ENCODE data around the gene INPP5J. TPM values are rescaled to one million over a fixed set of nuclear protein-coding genes. Genes with fewer than 3 reads are reported as not detected.

Gene INPP5J
- total RNA-seq, 1 experiment from 2014 or later: 6.2 TPM

- no peak for TF ChIP-seq ATF6 (CRISPR knock-in tag; IDR thresholded peaks at IDR 0.05)
- no peak for TF ChIP-seq GRHL2 (CRISPR knock-in tag; IDR thresholded peaks at IDR 0.05; ENCODE audit: insufficient replicate concordance, severe bottlenecking)
- no peak for TF ChIP-seq FOXP4 (CRISPR knock-in tag; IDR thresholded peaks at IDR 0.05)
- 0 out of 2 replicates have a peak, but pooled peaks have one; percentile 45 for TF ChIP-seq ETV6 (CRISPR knock-in tag; IDR thresholded peaks at IDR 0.05)
- no peak for TF ChIP-seq NR3C1 (CRISPR knock-in tag; conservative IDR thresholded peaks at IDR 0.05; ENCODE audit: low read depth)
- no peak for TF ChIP-seq CDX4 (CRISPR knock-in tag; IDR thresholded peaks at IDR 0.05; ENCODE audit: borderline replicate concordance)
- no peak for TF ChIP-seq RELA (CRISPR knock-in tag; IDR thresholded peaks at IDR 0.05; ENCODE audit: borderline replicate concordance)
- no peak for TF ChIP-seq AFF4 (CRISPR knock-in tag; IDR thresholded peaks at IDR 0.05; ENCODE audit: borderline replicate concordance)
- no peak for TF ChIP-seq ZNF121 (CRISPR knock-in tag; IDR thresholded peaks at IDR 0.05)
- 0 out of 2 replicates have a peak, but pooled peaks have one; percentile 52 for TF ChIP-seq ERG (CRISPR knock-in tag; IDR thresholded peaks at IDR 0.05)
- no peak for TF ChIP-seq NFATC4 (CRISPR knock-in tag; IDR thresholded peaks at IDR 0.05)
- no peak for TF ChIP-seq MLX (CRISPR knock-in tag; IDR thresholded peaks at IDR 0.05)
- TF ChIP-seq FOXK1 (CRISPR knock-in tag; IDR thresholded peaks at IDR 0.05): no peak
- peak; percentile 62 for TF ChIP-seq CTCF (IDR thresholded peaks at IDR 0.05)
- peak; percentile 63; the same call in 1 of the 2 replicates for TF ChIP-seq MAX (CRISPR knock-in tag; IDR thresholded peaks at IDR 0.05)
- TF ChIP-seq MYBL2 (CRISPR knock-in tag; IDR thresholded peaks at IDR 0.05): no peak
- TF ChIP-seq ZMAT4 (CRISPR knock-in tag; IDR thresholded peaks at IDR 0.05): no peak
- TF ChIP-seq ZNF219 (CRISPR knock-in tag; IDR thresholded peaks at IDR 0.05; ENCODE audit: borderline replicate concordance): no peak
- no peak for TF ChIP-seq GTF2I (CRISPR knock-in tag; conservative IDR thresholded peaks at IDR 0.05)
- TF ChIP-seq PRDM15 (CRISPR knock-in tag; IDR thresholded peaks at IDR 0.05): no peak
- TF ChIP-seq IRF2 (CRISPR knock-in tag; IDR thresholded peaks at IDR 0.05; ENCODE audit: borderline replicate concordance, low read depth): no peak
- peak; percentile 72 for TF ChIP-seq SP1 (CRISPR knock-in tag; conservative IDR thresholded peaks at IDR 0.05)
These were observed 17.9 kb upstream of the INPP5J start (continued) for GRCh38 chr22:31104869-31105268.

Data from WTC11 (cell line).